CD4-positive, alpha-beta T cell (primary cell): ENCODE measurements around the gene SENP7. TPM values are rescaled to one million over a fixed set of nuclear protein-coding genes. Genes with fewer than 3 reads are reported as not detected.
"Not testable (repeated sequence)": the region's sequence is repeated elsewhere in the genome, so short reads cannot be mapped to it uniquely, and the experiment has no call there.

Source experiments
- ATAC-seq: fragments of 200-7000 bp; cut with Tn5 transposase; one replicate; pipeline ENCODE4 v1.10.0; 2022; ENCODE audit warnings: mild to moderate bottlenecking; ENCODE audit not compliant: poor library complexity
- CTCF ChIA-PET: fragments of 350-600 bp; sonication (Branson Sonifier 250); formaldehyde crosslinking; loops from one replicate; lab custom pipeline; 2021; ENCODE audit warnings: antibody characterized with exemption, inconsistent platforms; lab: Charles Lee
- POLR2A ChIA-PET: fragments of 350-600 bp; sonication (Branson Sonifier 250); formaldehyde crosslinking; loops from one replicate; lab custom pipeline; 2021; ENCODE audit warnings: antibody characterized with exemption, inconsistent platforms; lab: Charles Lee
- DNase-seq, 14 experiments: peaks; one replicate each; pipeline ENCODE4 v3.0.0-alpha.2; 2013 to 2020; ENCODE audit warnings: mixed read lengths in 2 of 14
- H3K27ac ChIP-seq, 2 donors: one replicate each; pipeline versions ENCODE4 v1.5.1 to v1.7.0; 2013; ENCODE audit warnings: low read length in 2 of 2, low read depth in 1 of 2, mild to moderate bottlenecking in 1 of 2
- H3K27me3 ChIP-seq, 2 experiments: 1 replicate in 1 of 2; 2 replicates in 1 of 2; pipeline versions ENCODE4 v1.6.1 to v1.7.0; 2013; ENCODE audit warnings: low read length in 2 of 2, control low read depth in 1 of 2, mild to moderate bottlenecking in 1 of 2, moderate library complexity in 1 of 2; ENCODE audit not compliant: insufficient read depth in 2 of 2, control insufficient read depth in 1 of 2
- H3K36me3 ChIP-seq: one replicate; pipeline ENCODE4 v1.6.1; 2013; ENCODE audit warnings: low read length, control low read depth; ENCODE audit not compliant: insufficient read depth
- H3K4me1 ChIP-seq: one replicate; pipeline ENCODE4 v1.6.1; 2013; ENCODE audit warnings: low read length, control low read depth; ENCODE audit not compliant: insufficient read depth
- H3K4me3 ChIP-seq: one replicate; pipeline ENCODE4 v1.5.1; 2013; ENCODE audit warnings: mild to moderate bottlenecking, low read length, moderate library complexity
- H3K9me3 ChIP-seq, 2 experiments: 1 replicate in 1 of 2; 2 replicates in 1 of 2; pipeline versions ENCODE4 v1.6.1 to v1.7.0; 2013; ENCODE audit warnings: low read length in 2 of 2, mild to moderate bottlenecking in 2 of 2, control low read depth in 1 of 2, moderate library complexity in 1 of 2; ENCODE audit not compliant: control insufficient read depth in 1 of 2, insufficient read depth in 1 of 2
- H3K27ac Mint-ChIP-seq: one replicate; pipeline ENCODE4 v1.8.0; 2020; ENCODE audit warnings: mixed read lengths
- H3K27me3 Mint-ChIP-seq: one replicate; pipeline ENCODE4 v1.8.0; 2021; ENCODE audit warnings: mixed read lengths
- H3K36me3 Mint-ChIP-seq: one replicate; pipeline ENCODE4 v1.8.0; 2021; ENCODE audit warnings: low read depth, mixed read lengths
- H3K4me1 Mint-ChIP-seq: one replicate; pipeline ENCODE4 v1.8.0; 2021; ENCODE audit warnings: low read depth, mixed read lengths
- H3K4me3 Mint-ChIP-seq: one replicate; pipeline ENCODE4 v1.8.0; 2020; ENCODE audit warnings: mild to moderate bottlenecking, mixed read lengths
- H3K9me3 Mint-ChIP-seq: one replicate; pipeline ENCODE4 v1.8.0; 2020; ENCODE audit warnings: mixed read lengths
- intact Hi-C, 2 experiments: fragments of 100-400 bp; cut with DNase I in 1 of 2; cut with micrococcal nuclease in 1 of 2; formaldehyde crosslinking; loops; one replicate each; pipeline versions ENCODE4 v1.15.1 to v1.9.0; 2023 to 2025; cut with DNase I, micrococcal nuclease
- total RNA-seq, 174 experiments: library from RNA in 2 of 174; stranded (reverse) in 2 of 174; gene quantifications; one replicate each; pipeline ENCODE4 v1.2.3 and lab custom pipeline; 2021 to 2026
- TF ChIP-seq, protein P1 (sequence below): fragments of 200-600 bp; IDR thresholded peaks from one replicate; pipeline ENCODE4 v1.8.0; 2022; ENCODE audit warnings: antibody characterized with exemption, mild to moderate bottlenecking

Gene SENP7
- total RNA-seq, 2 experiments from 2014 or later = 37.5 to 39.3 TPM

DNA sequence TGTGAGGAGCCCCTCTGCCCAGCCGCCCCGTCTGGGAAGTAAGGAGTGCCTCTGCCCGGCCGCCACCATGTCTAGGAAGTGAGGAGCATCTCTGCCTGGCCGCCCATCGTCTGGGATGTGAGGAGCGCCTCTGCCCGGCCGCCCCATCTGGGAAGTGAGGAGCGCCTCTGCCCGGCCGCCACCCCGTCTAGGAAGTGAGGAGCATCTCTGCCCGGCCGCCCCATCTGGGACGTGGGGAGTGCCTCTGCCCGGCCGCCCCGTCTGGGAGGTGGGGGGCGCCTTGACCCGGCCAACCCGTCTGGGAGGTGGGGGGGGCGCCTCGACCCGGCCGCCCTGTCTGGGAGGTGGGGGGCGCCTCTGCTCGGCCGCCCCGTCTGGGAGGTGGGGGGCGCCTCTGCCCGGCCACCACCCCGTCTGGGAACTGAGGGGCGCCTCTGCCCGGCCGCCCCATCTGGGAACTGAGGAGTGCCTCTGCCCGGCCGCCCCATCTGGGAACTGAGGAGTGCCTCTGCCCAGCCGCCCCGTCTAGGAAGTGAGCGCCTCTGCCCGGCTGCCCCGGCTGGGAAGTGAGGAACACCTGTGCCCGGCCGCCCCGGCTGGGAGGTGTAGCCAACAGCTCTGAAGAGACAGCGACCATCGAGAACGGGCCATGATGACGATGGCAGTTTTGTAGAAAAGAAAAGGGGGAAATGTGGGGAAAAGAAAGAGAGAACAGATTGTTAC lies 38.5 kb upstream of the SENP7 start:
- H3K27me3 Mint-ChIP-seq, H3K4me1 ChIP-seq, H3K9me3 Mint-ChIP-seq, H3K4me3 Mint-ChIP-seq, DNase-seq, H3K27me3 ChIP-seq, H3K36me3 ChIP-seq, ATAC-seq, POLR2A ChIA-PET, intact Hi-C loops, H3K9me3 ChIP-seq, CTCF ChIA-PET, H3K27ac ChIP-seq, H3K36me3 Mint-ChIP-seq, H3K27ac Mint-ChIP-seq, H3K4me3 ChIP-seq: not testable (repeated sequence)
- H3K4me1 Mint-ChIP-seq = peaks cover 18% of the 10 kb centered on the region

DNA sequence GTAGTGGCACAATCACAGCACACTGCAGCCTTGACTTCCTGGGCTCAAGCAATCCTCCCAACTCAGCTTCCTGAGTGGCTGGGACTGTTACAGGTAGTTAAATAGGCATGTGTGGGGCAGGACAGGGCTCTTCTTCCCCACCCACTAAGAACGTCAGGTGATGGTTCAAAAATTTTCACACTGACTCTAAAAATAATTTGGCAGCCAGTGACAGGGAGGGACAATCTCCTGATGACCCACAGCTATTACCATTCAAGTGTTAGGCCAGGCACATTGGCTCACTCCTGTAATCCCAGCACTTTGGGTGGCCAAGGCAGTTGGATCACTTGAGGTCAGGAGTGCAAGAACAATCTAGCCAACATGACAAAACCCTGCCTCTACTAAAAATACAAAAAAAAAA lies 36.5 kb upstream of the SENP7 start:
- ATAC-seq (no peak), DNase-seq (no peak)
- Mint-ChIP-seq H3K9me3 (no peaks in the 10 kb centered on the region), H3K27me3 (no peaks in the 10 kb centered on the region), H3K4me3 (no peak overlapping the region), H3K27ac (no peak overlapping the region), H3K36me3 (no peaks in the 10 kb centered on the region), H3K4me1 (peaks cover 22% of the 10 kb centered on the region)
- Histone ChIP-seq H3K4me3 (no peak overlapping the region), H3K27ac (no peak overlapping the region), H3K4me1 (peaks cover 4% of the 10 kb centered on the region), H3K27me3 (no peaks in the 10 kb centered on the region), H3K36me3 (no peaks in the 10 kb centered on the region), H3K9me3 (no peaks in the 10 kb centered on the region)
- intact Hi-C loops = no loop called here
- TF ChIP-seq, protein P1, sequence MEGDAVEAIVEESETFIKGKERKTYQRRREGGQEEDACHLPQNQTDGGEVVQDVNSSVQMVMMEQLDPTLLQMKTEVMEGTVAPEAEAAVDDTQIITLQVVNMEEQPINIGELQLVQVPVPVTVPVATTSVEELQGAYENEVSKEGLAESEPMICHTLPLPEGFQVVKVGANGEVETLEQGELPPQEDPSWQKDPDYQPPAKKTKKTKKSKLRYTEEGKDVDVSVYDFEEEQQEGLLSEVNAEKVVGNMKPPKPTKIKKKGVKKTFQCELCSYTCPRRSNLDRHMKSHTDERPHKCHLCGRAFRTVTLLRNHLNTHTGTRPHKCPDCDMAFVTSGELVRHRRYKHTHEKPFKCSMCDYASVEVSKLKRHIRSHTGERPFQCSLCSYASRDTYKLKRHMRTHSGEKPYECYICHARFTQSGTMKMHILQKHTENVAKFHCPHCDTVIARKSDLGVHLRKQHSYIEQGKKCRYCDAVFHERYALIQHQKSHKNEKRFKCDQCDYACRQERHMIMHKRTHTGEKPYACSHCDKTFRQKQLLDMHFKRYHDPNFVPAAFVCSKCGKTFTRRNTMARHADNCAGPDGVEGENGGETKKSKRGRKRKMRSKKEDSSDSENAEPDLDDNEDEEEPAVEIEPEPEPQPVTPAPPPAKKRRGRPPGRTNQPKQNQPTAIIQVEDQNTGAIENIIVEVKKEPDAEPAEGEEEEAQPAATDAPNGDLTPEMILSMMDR = no peak
- CTCF ChIA-PET = no interaction called here
- POLR2A ChIA-PET = no interaction called here

DNA sequence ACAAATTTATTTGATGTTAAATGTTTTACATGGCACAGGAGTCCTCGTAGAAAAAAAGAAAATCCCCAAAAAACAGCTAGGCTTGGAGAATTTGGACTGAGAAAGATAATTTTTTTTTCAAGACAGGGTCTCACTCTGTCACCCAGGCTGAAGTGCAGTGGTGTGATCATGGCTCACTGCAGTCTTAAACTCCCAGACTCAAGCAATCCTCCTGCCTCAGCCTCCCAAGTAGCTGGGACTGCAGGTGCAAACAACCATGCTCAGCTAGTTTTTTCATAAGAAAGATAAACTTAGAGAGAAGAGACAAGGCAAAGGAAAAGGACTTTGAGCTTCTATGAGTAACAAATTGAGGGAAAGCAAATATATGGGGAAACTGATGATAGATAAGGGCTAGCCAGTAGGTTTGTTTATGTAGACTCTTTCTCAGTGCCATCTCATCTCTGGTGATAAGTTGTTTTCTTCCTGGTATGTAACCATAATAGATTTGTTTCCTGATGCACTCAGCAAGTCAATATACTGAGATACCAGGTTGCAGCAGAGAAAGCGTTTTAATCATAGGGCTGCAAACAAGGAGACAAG lies 35.6 kb upstream of the SENP7 start:
- Histone ChIP-seq H3K27me3 (no peaks in the 10 kb centered on the region), H3K4me1 (peaks cover 5% of the 10 kb centered on the region), H3K9me3 (no peaks in the 10 kb centered on the region), H3K4me3 (no peak overlapping the region), H3K36me3 (no peaks in the 10 kb centered on the region), H3K27ac (no peak overlapping the region)
- DNase-seq (no peak), ATAC-seq (no peak)
- Mint-ChIP-seq H3K27ac (peak overlapping the region; percentile 13), H3K27me3 (no peaks in the 10 kb centered on the region), H3K4me1 (peaks cover 31% of the 10 kb centered on the region), H3K36me3 (no peaks in the 10 kb centered on the region), H3K9me3 (no peaks in the 10 kb centered on the region), H3K4me3 (no peak overlapping the region)
- ChIA-PET POLR2A (interaction anchor here (0.6 to 1.1 kb wide), 2 partner anchors 27 to 44 kb away, joined by 3 to 6 read pairs; no protein-coding TSS in a partner anchor), CTCF (interaction anchor here (1.4 kb wide), 1 partner anchor 30 kb away, joined by 3 read pairs; no protein-coding TSS in a partner anchor)
- intact Hi-C loops = no loop called here
- TF ChIP-seq, protein P1 = no peak
